K562 (cell line): ENCODE results near the gene GLIS1. TPM values are rescaled to one million over a fixed set of nuclear protein-coding genes. Genes with fewer than 3 reads are reported as not detected.

Experiments
- ATAC-seq: fragments of 200-7000 bp; cut with Tn5 transposase; 3 replicates; pipeline ENCODE4 v1.9.1; 2020; ENCODE audit warnings: moderate library complexity
- BruUV-seq: library from RNA; stranded (reverse); fragments of 400-500 nt; replicated peaks from 2 replicates; lab custom pipeline; 2021; lab: Mats Ljungman, UMichigan
- CTCF ChIA-PET: fragments of 300-600 bp; formaldehyde crosslinking; extraction: SDS; loops from one replicate; lab custom pipeline; 2021; ENCODE audit warnings: low intra/inter-chr PET ratio; lab: Yijun Ruan, JAX
- POLR2A ChIA-PET: fragments of 300-600, 350-650 bp; sonication (Branson Sonifier 250); formaldehyde crosslinking; extraction: SDS; loops from one replicate; lab custom pipeline; 2021; ENCODE audit warnings: antibody characterized with exemption, inconsistent platforms; lab: Yijun Ruan, JAX
- DNase-seq, 4 experiments: peaks; one replicate each; pipeline versions ENCODE4 v3.0.0 to v3.0.0-alpha.2; 2011 to 2018; ENCODE audit warnings: low spot score in 3 of 4, mixed read lengths in 3 of 4; ENCODE audit errors: extremely low read depth in 1 of 4
- FAIRE-seq: peaks from 2 replicates; lab custom pipeline; 2011; peaks lifted over from hg19 to GRCh38; lab: Jason Lieb, UNC
- H2AFZ ChIP-seq: 2 replicates; pipeline ENCODE4 v1.6.0; 2011; ENCODE audit warnings: low read depth, low read length, control low read depth, inconsistent platforms
- H3K27ac ChIP-seq: fragments of 200-600 bp; 3 replicates; pipeline ENCODE4 v1.8.0; 2011; ENCODE audit warnings: low read depth, mild to moderate bottlenecking, control low read depth, inconsistent platforms, low read length, moderate library complexity, mixed read lengths; ENCODE audit errors: extremely low read depth
- H3K27me3 ChIP-seq, 2 experiments: fragments of 300-600 bp in 1 of 2; 2 replicates in 1 of 2; 3 replicates in 1 of 2; pipeline versions ENCODE4 v1.6.0 to v1.8.0; 2011; ENCODE audit warnings: inconsistent platforms in 2 of 2, low read length in 2 of 2, mild to moderate bottlenecking in 1 of 2, mixed read lengths in 1 of 2, moderate library complexity in 1 of 2; ENCODE audit not compliant: control insufficient read depth in 2 of 2, insufficient read depth in 2 of 2
- H3K36me3 ChIP-seq: fragments of 300-600 bp; 3 replicates; pipeline ENCODE4 v1.8.0; 2011; ENCODE audit warnings: mild to moderate bottlenecking, low read length, inconsistent platforms; ENCODE audit not compliant: control insufficient read depth, insufficient read depth
- H3K4me1 ChIP-seq, 2 experiments: fragments of 200-600 bp in 1 of 2; replicated peaks in 1 of 2; 2 replicates in 1 of 2; 3 replicates in 1 of 2; pipeline versions ENCODE4 v1.5.1 to v1.8.0; 2011; ENCODE audit warnings: inconsistent platforms in 2 of 2, low read length in 2 of 2, mild to moderate bottlenecking in 1 of 2, mixed read lengths in 1 of 2, moderate library complexity in 1 of 2; ENCODE audit not compliant: control insufficient read depth in 2 of 2, insufficient read depth in 2 of 2
- H3K4me2 ChIP-seq: 2 replicates; pipeline ENCODE4 v1.6.1; 2011; ENCODE audit warnings: low read length, control low read depth, inconsistent platforms, mixed read lengths; ENCODE audit not compliant: insufficient read depth
- H3K4me3 ChIP-seq: fragments of 200-600 bp; sonication (generic), shearing (Covaris generic); 2 replicates; pipeline ENCODE4 v1.5.1; 2016; ENCODE audit warnings: control low read depth, inconsistent platforms
- H3K79me2 ChIP-seq: fragments of 200-600 bp; 3 replicates; pipeline ENCODE4 v1.8.0; 2011; ENCODE audit warnings: low read length, inconsistent platforms; ENCODE audit not compliant: control insufficient read depth, insufficient read depth
- H3K9ac ChIP-seq, 2 experiments: 2 replicates each; pipeline versions ENCODE4 v1.6.0 to v1.6.1; 2011; ENCODE audit warnings: low read depth in 2 of 2, low read length in 2 of 2, control low read depth in 1 of 2, inconsistent platforms in 1 of 2, mild to moderate bottlenecking in 1 of 2, mixed read lengths in 1 of 2; ENCODE audit not compliant: insufficient read depth in 1 of 2
- H3K9me1 ChIP-seq: one replicate; pipeline ENCODE4 v1.6.0; 2011; ENCODE audit warnings: inconsistent platforms, mild to moderate bottlenecking, low read length, moderate library complexity; ENCODE audit not compliant: control insufficient read depth, insufficient read depth
- H3K9me3 ChIP-seq: replicated peaks from 2 replicates; pipeline ENCODE4 v1.5.1; 2011; ENCODE audit warnings: low read depth, low read length, inconsistent platforms; ENCODE audit not compliant: control insufficient read depth, insufficient read depth
- H4K20me1 ChIP-seq: replicated peaks from 2 replicates; pipeline ENCODE4 v1.6.1; 2011; ENCODE audit warnings: low read length, inconsistent platforms, mixed read lengths; ENCODE audit not compliant: control insufficient read depth, insufficient read depth
- DDX20 ChIP-seq: fragments of 450-650 bp; IDR thresholded peaks from 2 replicates; pipeline ENCODE4 v1.6.1; 2016; ENCODE audit warnings: missing genetic modification characterization, low read depth, mild to moderate bottlenecking, missing compliant biosample characterization, moderate library complexity
- GTF2A2 ChIP-seq: IDR thresholded peaks from 2 replicates; pipeline ENCODE4 v1.6.1; 2016; ENCODE audit warnings: mild to moderate bottlenecking, missing genetic modification characterization, missing compliant biosample characterization
- HNRNPK ChIP-seq: fragments of 200-400 bp; formaldehyde crosslinking; IDR thresholded peaks from one replicate; pipeline ENCODE4 v1.6.1; 2018; ENCODE audit warnings: mild to moderate bottlenecking, low read depth, low read length; ENCODE audit not compliant: poor library complexity, severe bottlenecking
- L3MBTL2 ChIP-seq: fragments of 450-650 bp; IDR thresholded peaks from 2 replicates; pipeline ENCODE4 v1.6.1; 2016; ENCODE audit warnings: mild to moderate bottlenecking, moderate library complexity
- MITF ChIP-seq: IDR thresholded peaks from 2 replicates; pipeline ENCODE4 v1.6.1; 2014; ENCODE audit warnings: antibody characterized with exemption
- NR2C2 ChIP-seq, 2 experiments: fragments of 200-800 bp in 1 of 2; sonication (Bioruptor generic) in 1 of 2; sonication (generic) in 1 of 2; formaldehyde crosslinking in 1 of 2; IDR thresholded peaks; 2 replicates each; pipeline versions ENCODE4 v1.6.1 to v1.8.0; 2016 to 2022; ENCODE audit warnings: mild to moderate bottlenecking in 1 of 2, missing compliant biosample characterization in 1 of 2, missing genetic modification characterization in 1 of 2, missing genetic modification reagents in 1 of 2
- SNRNP70 ChIP-seq: fragments of 200-400 bp; formaldehyde crosslinking; optimal IDR thresholded peaks from 2 replicates; pipeline ENCODE3; 2017; ENCODE audit warnings: low read depth, low read length
- ZFP36 ChIP-seq: fragments of 150-350 bp; IDR thresholded peaks from 2 replicates; pipeline ENCODE4 v1.6.1; 2018; ENCODE audit warnings: low read length, low read depth; ENCODE audit not compliant: partially characterized antibody
- WGBS: fragments of 100-300 bp; shearing (Covaris generic); methylation state at CpG from one replicate; pipeline ENCODE4 v1.1.6; 2016; ENCODE audit warnings: low coverage, mixed read lengths; ENCODE audit not compliant: insufficient coverage; ENCODE audit errors: missing lambda C conversion rate; 5-methylcytosine and 5-hydroxymethylcytosine counted together
- in situ Hi-C: fragments of 300-500 bp; cut with MboI; formaldehyde crosslinking; loops from 4 replicates; pipeline ENCODE4 v1.15.0; 2018; ENCODE audit warnings: inconsistent platforms, mixed read lengths
- intact Hi-C: fragments of 100-400 bp; cut with micrococcal nuclease; formaldehyde crosslinking; loops from 2 replicates; pipeline ENCODE4 v1.14.2; 2022
- polyA plus RNA-seq, 8 experiments: library from polyadenylated mRNA; depleted of rRNA in 4 of 8; stranded (reverse) in 5 of 8; unstranded in 3 of 8; fragments of >200 nt; fragmentation: Nextera tagmentation in 2 of 8; fragmentation: Illumina TruSeq in 1 of 8; extraction: Ambion mirVana in 2 of 8; extraction: Trizol in 1 of 8; gene quantifications; 2 replicates each; pipeline versions ENCODE4 v1.2.1 to v1.2.3, GENCODE V29; 2011 to 2014; ENCODE audit warnings: inconsistent platforms in 1 of 8, missing spikeins in 1 of 8
- total RNA-seq, 7 experiments: library from RNA; depleted of rRNA in 6 of 7; stranded (reverse); fragments of >200 nt in 6 of 7; fragmentation: Illumina TruSeq in 2 of 7; extraction: Trizol in 2 of 7; gene quantifications; 2 replicates each; pipeline versions ENCODE4 v1.2.1 to v1.2.3, GENCODE V29; 2011 to 2021; ENCODE audit warnings: low replicate concordance in 1 of 7
- TF ChIP-seq, protein P1 (sequence below): fragments of 250-450 bp; sonication (Bioruptor Pico); IDR thresholded peaks from 2 replicates; pipeline ENCODE4 v1.4.0; 2020; ENCODE audit warnings: mild to moderate bottlenecking, moderate library complexity

Gene GLIS1
- total and polyA plus RNA-seq, 9 of the 15 experiments (the other 6 are each of a cell fraction or from before 2014, with no cell fraction given), result not detected

DNA sequence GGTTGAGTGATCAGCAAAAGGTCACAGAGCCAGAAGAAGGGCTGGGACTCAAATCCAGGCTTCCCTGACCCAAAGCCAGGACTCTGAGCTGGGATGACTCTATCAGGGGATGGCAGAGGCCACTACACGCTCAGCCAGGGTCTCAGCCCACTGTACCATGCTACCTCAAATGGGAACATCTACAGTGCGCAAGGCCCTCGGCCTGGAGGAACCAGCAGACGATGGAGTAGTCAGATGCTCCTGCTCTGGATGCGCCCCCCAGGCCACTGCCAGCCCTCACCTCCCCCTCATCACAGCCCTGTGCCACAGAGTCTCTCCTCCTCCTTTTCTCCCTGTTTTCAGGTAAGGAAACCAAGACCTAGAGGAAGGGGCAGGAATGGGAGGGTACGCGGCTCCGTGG, 39.0 kb downstream of the GLIS1 start:
- peaks cover 10% of the 10 kb centered on the region; the same call in 1 of the 2 replicates for H4K20me1 ChIP-seq
- no peak overlapping the region for H3K4me3 ChIP-seq
- H3K36me3 ChIP-seq, result no peaks in the 10 kb centered on the region
- DNase-seq (no peak), ATAC-seq (no peak), FAIRE-seq (no peak)
- H3K9me1 ChIP-seq, result no peaks in the 10 kb centered on the region
- WGBS, result 3% methylated on average over 5 of the region's 8 CpGs
- BruUV-seq, result no TSS peak
- H3K9me3 ChIP-seq, result no peaks in the 10 kb centered on the region
- no peak overlapping the region for H3K9ac ChIP-seq
- no peak overlapping the region for H3K4me2 ChIP-seq
- ChIA-PET POLR2A (interaction anchor here (0.6 to 1.2 kb wide), 2 partner anchors 13 to 41 kb away, joined by 4 read pairs; no protein-coding TSS in a partner anchor), CTCF (no interaction called here)
- no peak overlapping the region for H2AFZ ChIP-seq
- TF ChIP-seq DDX20 (tag) (no peak), ZFP36 (peak; percentile 33)
- in situ Hi-C loops (no loop called here), intact Hi-C loops (no loop called here)
- no peak overlapping the region for H3K27ac ChIP-seq
- peaks cover 38 to 67% of the 10 kb centered on the region in 2 experiments for H3K27me3 ChIP-seq
- H3K4me1 ChIP-seq, result no peaks in the 10 kb centered on the region
- no peaks in the 10 kb centered on the region for H3K79me2 ChIP-seq

GRCh38 chr1:53698384-53698980, 40.5 kb downstream of the GLIS1 start:
- Histone ChIP-seq H3K4me2 (no peak overlapping the region), H3K4me1 (peaks cover 0 to 5% of the 10 kb centered on the region in 2 experiments; a peak in 1 of 5 replicates), H3K36me3 (no peaks in the 10 kb centered on the region), H3K9me1 (no peaks in the 10 kb centered on the region), H3K9ac (no peak overlapping the region), H3K27me3 (peaks cover 40 to 67% of the 10 kb centered on the region in 2 experiments), H3K9me3 (no peaks in the 10 kb centered on the region), H4K20me1 (peaks cover 10% of the 10 kb centered on the region; the same call in 1 of the 2 replicates), H3K27ac (no peak overlapping the region), H3K4me3 (no peak overlapping the region), H3K79me2 (no peaks in the 10 kb centered on the region), H2AFZ (no peak overlapping the region)
- WGBS, result 0% methylated on average over 7 of the region's 7 CpGs
- BruUV-seq, result no TSS peak
- FAIRE-seq, result no peak
- ATAC-seq, result no peak
- no peak for DNase-seq
- in situ Hi-C loops, result no loop called here
- intact Hi-C loops, result no loop called here
- ChIA-PET CTCF (no interaction called here), POLR2A (no interaction called here)
- TF ChIP-seq HNRNPK, result no peak
- TF ChIP-seq NR2C2 (CRISPR knock-in tag; IDR thresholded peaks at IDR 0.05), result no peak
- TF ChIP-seq NR2C2 (tag; IDR thresholded peaks at IDR 0.05), result no peak
- no peak for TF ChIP-seq SNRNP70
- TF ChIP-seq, protein P1, sequence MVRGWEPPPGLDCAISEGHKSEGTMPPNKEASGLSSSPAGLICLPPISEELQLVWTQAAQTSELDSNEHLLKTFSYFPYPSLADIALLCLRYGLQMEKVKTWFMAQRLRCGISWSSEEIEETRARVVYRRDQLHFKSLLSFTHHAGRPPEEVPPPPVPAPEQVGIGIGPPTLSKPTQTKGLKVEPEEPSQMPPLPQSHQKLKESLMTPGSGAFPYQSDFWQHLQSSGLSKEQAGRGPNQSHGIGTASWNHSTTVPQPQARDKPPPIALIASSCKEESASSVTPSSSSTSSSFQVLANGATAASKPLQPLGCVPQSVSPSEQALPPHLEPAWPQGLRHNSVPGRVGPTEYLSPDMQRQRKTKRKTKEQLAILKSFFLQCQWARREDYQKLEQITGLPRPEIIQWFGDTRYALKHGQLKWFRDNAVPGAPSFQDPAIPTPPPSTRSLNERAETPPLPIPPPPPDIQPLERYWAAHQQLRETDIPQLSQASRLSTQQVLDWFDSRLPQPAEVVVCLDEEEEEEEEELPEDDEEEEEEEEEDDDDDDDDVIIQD (CRISPR knock-in tag), result no peak
- no peak for TF ChIP-seq GTF2A2
- no peak for TF ChIP-seq L3MBTL2
- TF ChIP-seq MITF, result no peak
